ENCODE results near the gene GNAI2.
A peak's percentile ranks its signal among the peaks of the same experiment; 100 is the strongest.

GNAI2 gene

GRCh38 chr3:50274371-50275104 is 38.5 kb downstream of the GNAI2 start:
- TF ChIP-seq CTCF (IDR thresholded peaks at IDR 0.05; ENCODE audit: insufficient read depth, missing control alignments): peak; percentile 70

GRCh38 chr3:50275141-50275995 is 39.4 kb downstream of the GNAI2 start:
- TF ChIP-seq CTCF (IDR thresholded peaks at IDR 0.05; ENCODE audit: insufficient read depth, missing control alignments): no peak
- FAIRE-seq (no peak), DNase-seq (ENCODE audit: insufficient read length, low spot score) (no peak)

More at GRCh38 chr3:50274371-50275104, 38.5 kb downstream of the GNAI2 start:
- DNase-seq (ENCODE audit: insufficient read length, low spot score) (no peak), FAIRE-seq (no peak)

- FAIRE-seq: no peak
- TF ChIP-seq CTCF (IDR thresholded peaks at IDR 0.05; ENCODE audit: insufficient read depth, missing control alignments): no peak
- DNase-seq (ENCODE audit: insufficient read length, low spot score): no peak
Observed at GRCh38 chr3:50275996-50276761, 40.2 kb downstream of the GNAI2 start.

GRCh38 chr3:50276762-50277101 is 40.7 kb downstream of the GNAI2 start:
- FAIRE-seq: no peak
- no peak for DNase-seq (ENCODE audit: insufficient read length, low spot score)
- TF ChIP-seq CTCF (IDR thresholded peaks at IDR 0.05; ENCODE audit: insufficient read depth, missing control alignments): no peak

- no peak for DNase-seq (ENCODE audit: insufficient read length, low spot score)
- no peak for TF ChIP-seq CTCF (IDR thresholded peaks at IDR 0.05; ENCODE audit: insufficient read depth, missing control alignments)
- FAIRE-seq: no peak
Observed at GRCh38 chr3:50278123-50278879, 42.3 kb downstream of the GNAI2 start.

GRCh38 chr3:50278880-50279224 is 42.8 kb downstream of the GNAI2 start, which contains the start of gene LSMEM2:
LSMEM2 (plus strand) TSS chr3:50279087; CDS start chr3:50279114, 27 bp downstream.
- FAIRE-seq (no peak), DNase-seq (ENCODE audit: insufficient read length, low spot score) (no peak)
- TF ChIP-seq CTCF (IDR thresholded peaks at IDR 0.05; ENCODE audit: insufficient read depth, missing control alignments): no peak

Measured in D721Med (cell line).